GM12878 (cell line): ENCODE results near the gene SLC27A5. TPM values are rescaled to one million over a fixed set of nuclear protein-coding genes. Genes with fewer than 3 reads are reported as not detected.

Experiments used
- ATAC-seq: fragments of 200-7000 bp; cut with Tn5 transposase; 3 replicates; pipeline ENCODE4 v1.9.1; 2020; ENCODE audit warnings: mild to moderate bottlenecking, moderate library complexity
- BruUV-seq: library from RNA; stranded (reverse); fragments of 400-500 nt; replicated peaks from 2 replicates; lab custom pipeline; 2021; lab: Mats Ljungman, UMichigan
- CTCF ChIA-PET: fragments of 300-600 bp; sonication (Branson Sonifier 250); formaldehyde crosslinking; extraction: SDS; loops from one replicate; lab custom pipeline; 2021; ENCODE audit warnings: inconsistent platforms; lab: Yijun Ruan, JAX
- POLR2A ChIA-PET: fragments of 350-600 bp; formaldehyde crosslinking; extraction: SDS; loops from one replicate; lab custom pipeline; 2021; ENCODE audit warnings: inconsistent platforms; lab: Charles Lee
- RAD21 ChIA-PET: fragments of 300-600 bp; sonication (Branson Sonifier 250); formaldehyde crosslinking; loops from one replicate; lab custom pipeline; 2023; ENCODE audit warnings: antibody characterized with exemption; ENCODE audit not compliant: unreplicated experiment; lab: Charles Lee
- SMC1A ChIA-PET: fragments of 300-600 bp; sonication (Branson Sonifier 250); formaldehyde crosslinking; loops from one replicate; lab custom pipeline; 2023; ENCODE audit not compliant: unreplicated experiment, uncharacterized antibody; lab: Charles Lee
- DNase-seq: peaks from one replicate; pipeline ENCODE4 v3.0.0-alpha.2; 2011; ENCODE audit warnings: low read depth, low spot score
- FAIRE-seq: peaks from 3 replicates; lab custom pipeline; 2011; peaks lifted over from hg19 to GRCh38; lab: Jason Lieb, UNC
- H2AFZ ChIP-seq: 2 replicates; pipeline ENCODE4 v1.6.0; 2011; ENCODE audit warnings: low read depth, low read length, control low read depth; ENCODE audit not compliant: control insufficient read depth
- H3K27ac ChIP-seq: 2 replicates; pipeline ENCODE4 v1.5.1; 2011; ENCODE audit warnings: control low read depth; ENCODE audit not compliant: control insufficient read depth, insufficient read depth
- H3K27me3 ChIP-seq, 2 experiments: replicated peaks in 1 of 2; 2 replicates each; pipeline versions ENCODE4 v1.6.0 to v1.6.1; 2011; ENCODE audit warnings: low read length in 1 of 2; ENCODE audit not compliant: control insufficient read depth in 2 of 2, insufficient read depth in 2 of 2
- H3K36me3 ChIP-seq, 2 experiments: 2 replicates each; pipeline ENCODE4 v1.5.1; 2011; ENCODE audit warnings: low read length in 1 of 2; ENCODE audit not compliant: control insufficient read depth in 2 of 2, insufficient read depth in 2 of 2
- H3K4me1 ChIP-seq: 2 replicates; pipeline ENCODE4 v1.6.1; 2011; ENCODE audit warnings: mild to moderate bottlenecking, low read length, moderate library complexity, mixed read lengths; ENCODE audit not compliant: control insufficient read depth, insufficient read depth
- H3K4me2 ChIP-seq: 2 replicates; pipeline ENCODE4 v1.6.0; 2011; ENCODE audit warnings: control low read depth; ENCODE audit not compliant: control insufficient read depth, insufficient read depth
- H3K4me3 ChIP-seq: fragments of 200-600 bp; sonication (generic); 2 replicates; pipeline ENCODE4 v1.5.1; 2016
- H3K79me2 ChIP-seq: 2 replicates; pipeline ENCODE4 v1.6.0; 2011; ENCODE audit warnings: low read length; ENCODE audit not compliant: control insufficient read depth, insufficient read depth
- H3K9ac ChIP-seq: 2 replicates; pipeline ENCODE4 v1.8.0; 2011; ENCODE audit warnings: low read length, control low read depth, mixed read lengths; ENCODE audit not compliant: control insufficient read depth, insufficient read depth
- H3K9me3 ChIP-seq: replicated peaks from 3 replicates; pipeline ENCODE4 v1.5.1; 2011; ENCODE audit warnings: mild to moderate bottlenecking, low read length; ENCODE audit not compliant: control insufficient read depth, insufficient read depth
- H4K20me1 ChIP-seq: 2 replicates; pipeline ENCODE4 v1.6.0; 2011; ENCODE audit not compliant: control insufficient read depth, insufficient read depth
- ASH2L ChIP-seq: fragments of 300-600, 200-600 bp; sonication (generic); IDR thresholded peaks from 2 replicates; pipeline ENCODE4 v1.6.1; 2017; ENCODE audit warnings: low read depth, mild to moderate bottlenecking, borderline replicate concordance
- BMI1 ChIP-seq: fragments of 450-650 bp; IDR thresholded peaks from 2 replicates; pipeline ENCODE4 v1.6.1; 2016; ENCODE audit warnings: mild to moderate bottlenecking, moderate library complexity, borderline replicate concordance
- CHD2 ChIP-seq: IDR thresholded peaks from 2 replicates; pipeline ENCODE4 v1.6.1; 2011; ENCODE audit warnings: low read depth, low read length, improper control_type of control experiment, borderline replicate concordance
- ELK1 ChIP-seq: IDR thresholded peaks from 2 replicates; pipeline ENCODE4 v1.6.1; 2012; ENCODE audit warnings: low read depth, low read length, improper control_type of control experiment
- FOXM1 ChIP-seq: IDR thresholded peaks from 2 replicates; pipeline ENCODE4 v1.6.1; 2012; ENCODE audit warnings: low read depth, mild to moderate bottlenecking, inconsistent platforms, low read length, moderate library complexity
- GABPA ChIP-seq: IDR thresholded peaks from 2 replicates; pipeline ENCODE4 v1.6.1; 2014; ENCODE audit warnings: antibody characterized with exemption, low read depth, mild to moderate bottlenecking, inconsistent platforms
- IKZF1 ChIP-seq: fragments of 450-650 bp; conservative IDR thresholded peaks from 2 replicates; pipeline ENCODE4 v1.6.1; 2017; ENCODE audit warnings: antibody characterized with exemption, mild to moderate bottlenecking
- NBN ChIP-seq: fragments of 450-650 bp; IDR thresholded peaks from 2 replicates; pipeline ENCODE4 v1.6.1; 2016
- NFYB ChIP-seq: IDR thresholded peaks from 2 replicates; pipeline ENCODE4 v1.6.1; 2011; ENCODE audit warnings: low read depth, mild to moderate bottlenecking, low read length, improper control_type of control experiment, moderate library complexity; ENCODE audit not compliant: insufficient read depth
- NRF1 ChIP-seq: conservative IDR thresholded peaks from 2 replicates; pipeline ENCODE4 v1.6.1; 2011; ENCODE audit warnings: mild to moderate bottlenecking, low read depth, low read length, improper control_type of control experiment
- POU2F2 ChIP-seq: IDR thresholded peaks from 3 replicates; pipeline ENCODE4 v1.6.1; 2011; ENCODE audit warnings: low read depth, mild to moderate bottlenecking, low read length, borderline replicate concordance
- RCOR1 ChIP-seq: conservative IDR thresholded peaks from 2 replicates; pipeline ENCODE4 v1.6.1; 2012; ENCODE audit warnings: low read depth, low read length, improper control_type of control experiment
- RFX5 ChIP-seq: IDR thresholded peaks from 2 replicates; pipeline ENCODE4 v1.6.1; 2011; ENCODE audit warnings: low read depth, low read length, improper control_type of control experiment
- SIX5 ChIP-seq: IDR thresholded peaks from 2 replicates; pipeline ENCODE4 v1.6.1; 2011; ENCODE audit warnings: mild to moderate bottlenecking, low read depth, low read length, moderate library complexity; ENCODE audit not compliant: severe bottlenecking
- SMARCA5 ChIP-seq: fragments of 450-650 bp; IDR thresholded peaks from 2 replicates; pipeline ENCODE4 v1.6.1; 2017; ENCODE audit warnings: mild to moderate bottlenecking
- SP1 ChIP-seq: IDR thresholded peaks from one replicate; pipeline ENCODE4 v1.6.1; 2011; ENCODE audit warnings: low read depth, low read length
- SPI1 ChIP-seq: IDR thresholded peaks from 2 replicates; pipeline ENCODE4 v1.6.1; 2011; ENCODE audit warnings: low read depth, mild to moderate bottlenecking, low read length, moderate library complexity, borderline replicate concordance; ENCODE audit not compliant: insufficient read depth
- SRF ChIP-seq, 2 experiments: IDR thresholded peaks; 2 replicates each; pipeline ENCODE4 v1.6.1; 2011; ENCODE audit warnings: low read depth in 2 of 2, low read length in 2 of 2, mild to moderate bottlenecking in 1 of 2, moderate library complexity in 1 of 2
- STAT1 ChIP-seq: fragments of 450-650 bp; conservative IDR thresholded peaks from 2 replicates; pipeline ENCODE4 v1.6.1; 2014; ENCODE audit warnings: antibody characterized with exemption, mild to moderate bottlenecking
- TCF12 ChIP-seq: IDR thresholded peaks from 2 replicates; pipeline ENCODE4 v1.6.1; 2011; ENCODE audit warnings: low read depth, mild to moderate bottlenecking, low read length
- TCF7 ChIP-seq: IDR thresholded peaks from 2 replicates; pipeline ENCODE4 v1.6.1; 2014; ENCODE audit warnings: antibody characterized with exemption, borderline replicate concordance
- YY1 ChIP-seq: IDR thresholded peaks from 2 replicates; pipeline ENCODE4 v1.6.1; 2011; ENCODE audit warnings: low read depth, mild to moderate bottlenecking, low read length
- ZNF274 ChIP-seq: IDR thresholded peaks from one replicate; pipeline ENCODE4 v1.8.0; 2011; ENCODE audit not compliant: insufficient read length, insufficient read depth
- ZSCAN29 ChIP-seq: fragments of 450-650 bp; IDR thresholded peaks from 2 replicates; pipeline ENCODE4 v1.6.1; 2017; ENCODE audit warnings: mild to moderate bottlenecking, moderate library complexity
- WGBS: methylation state at CpG from one replicate; pipeline ENCODE4 v1.1.6; 2016; ENCODE audit warnings: low lambda C conversion rate; ENCODE audit not compliant: insufficient replicate concordance, insufficient coverage; ENCODE audit errors: missing lambda C conversion rate; 5-methylcytosine and 5-hydroxymethylcytosine counted together
- in situ Hi-C: fragments of 300-500 bp; cut with MboI; formaldehyde crosslinking; loops from 9 replicates; pipeline ENCODE4 v1.14.3; 2018; ENCODE audit warnings: mixed read lengths
- intact Hi-C: fragments of 100-400 bp; cut with micrococcal nuclease; formaldehyde crosslinking; loops from one replicate; pipeline ENCODE4 v1.14.2; 2022; ENCODE audit not compliant: unreplicated experiment
- polyA plus RNA-seq, 11 experiments: library from polyadenylated mRNA; depleted of rRNA in 4 of 11; unstranded in 6 of 11; stranded (reverse) in 5 of 11; fragments of >200 nt; fragmentation: Nextera tagmentation in 4 of 11; fragmentation: Illumina TruSeq in 1 of 11; extraction: Ambion mirVana in 4 of 11; extraction: Trizol in 1 of 11; gene quantifications; 1 replicate in 1 of 11; 2 replicates in 10 of 11; pipeline versions ENCODE4 v1.2.1 to v1.2.3, GENCODE V29; 2011 to 2016; ENCODE audit warnings: inconsistent platforms in 2 of 11, missing spikeins in 2 of 11, low read depth in 1 of 11
- total RNA-seq, 4 experiments: library from RNA; depleted of rRNA in 3 of 4; stranded (reverse); fragments of >200 nt in 3 of 4; fragmentation: Illumina TruSeq in 1 of 4; extraction: Trizol in 1 of 4; gene quantifications; 2 replicates each; pipeline versions ENCODE4 v1.2.1 to v1.2.3, GENCODE V29; 2013 to 2021
- TF ChIP-seq, protein P1 (sequence below): IDR thresholded peaks from 2 replicates; pipeline ENCODE4 v1.6.1; 2012; ENCODE audit warnings: low read depth, low read length, improper control_type of control experiment

SLC27A5 gene
- total and polyA plus RNA-seq, 10 of the 15 experiments (the other 5 are each of a cell fraction or from before 2014, with no cell fraction given) = 21.2 to 127 (median 31.8) TPM

DNA sequence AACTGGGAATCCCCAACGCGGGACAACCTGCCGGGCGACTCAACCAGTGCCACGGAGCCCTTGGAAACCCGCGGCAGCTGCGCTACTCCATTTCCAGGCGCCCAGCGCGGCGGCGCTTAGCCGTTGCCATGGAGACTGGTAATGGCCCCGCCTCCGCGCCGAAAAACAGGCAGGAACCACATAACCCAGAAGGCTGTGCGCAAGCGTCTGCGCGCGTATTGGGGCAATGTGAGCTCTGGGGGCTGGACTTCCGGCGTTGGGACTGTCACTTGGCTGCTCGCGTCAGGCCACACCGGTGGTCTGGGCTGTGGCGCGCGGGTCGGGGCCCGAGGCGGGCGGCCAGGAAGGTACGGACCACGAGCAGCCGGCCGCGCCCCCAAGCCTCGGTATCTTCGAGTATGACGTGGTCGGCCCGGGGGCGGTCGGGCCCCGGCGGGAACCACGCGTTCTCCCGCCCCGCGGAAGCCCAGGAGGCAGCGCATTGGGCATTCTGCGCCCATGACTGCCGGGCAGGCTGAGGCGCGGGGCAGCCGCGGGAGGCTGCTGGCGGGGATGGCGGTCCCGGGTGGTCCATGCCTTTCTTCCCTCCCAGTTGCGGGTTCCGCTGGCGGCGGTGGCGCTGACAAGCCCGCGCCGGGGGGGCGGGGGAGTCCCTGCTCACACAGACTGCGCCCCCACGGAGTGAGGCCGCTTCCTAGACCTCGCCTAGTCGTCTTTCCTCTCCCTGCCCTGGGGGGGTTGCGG lies 60.3 kb downstream of the SLC27A5 start, which contains the start of gene ZNF324B:
Gene ZNF324B, plus strand, starts transcription at position 265 of the 744 bp plus-strand sequence. CDS start 2,080 bp downstream, outside the sequence.
- BruUV-seq = no TSS peak
- intact Hi-C loops (no loop called here), in situ Hi-C loops (no loop called here)
- ChIA-PET SMC1A (interaction anchor here (1.0 to 1.3 kb wide), 6 partner anchors 10 to 151 kb away, joined by 3 to 5 read pairs (median 3); partner anchors contain the start of gene ZNF132), RAD21 (interaction anchor here (0.6 to 1.2 kb wide), 6 partner anchors 12 to 207 kb away, joined by 3 to 4 read pairs (median 3); partner anchors contain the start of genes ZNF132 and ZNF497), CTCF (interaction anchor here (0.7 to 1.1 kb wide), 2 partner anchors 43 to 233 kb away, joined by 3 read pairs; partner anchors contain the start of gene ZNF584), POLR2A (interaction anchor here (0.6 to 1.5 kb wide), 9 partner anchors 9 to 93 kb away, joined by 3 to 7 read pairs (median 3); partner anchors contain the start of genes ZNF132, ZNF324 and ZNF584)
- peaks cover 0 to 1% of the 10 kb centered on the region in 2 experiments; a peak in 1 of 4 replicates for H3K36me3 ChIP-seq
- H3K4me3 ChIP-seq = peak within 1 kb of the TSS; percentile 82
- peak within 1 kb of the TSS; percentile 94 for H2AFZ ChIP-seq
- FAIRE-seq (peak; percentile 89), DNase-seq (peak; percentile 71), ATAC-seq (peak; percentile 99)
- WGBS = under 1% methylated on average over 76 of the region's 79 CpGs
- H3K4me1 ChIP-seq = peaks cover 4% of the 10 kb centered on the region; the same call in 1 of the 2 replicates
- no peaks in the 10 kb centered on the region; the same call in 1 of the 2 replicates for H3K79me2 ChIP-seq
- no peaks in the 10 kb centered on the region for H4K20me1 ChIP-seq
- peaks cover 11% of the 10 kb centered on the region; the same call in 2 of the 3 replicates for H3K9me3 ChIP-seq
- H3K4me2 ChIP-seq = peak within 1 kb of the TSS; percentile 100
- H3K27me3 ChIP-seq = no peaks in the 10 kb centered on the region
- peak within 1 kb of the TSS; percentile 55 for H3K9ac ChIP-seq
- peak within 1 kb of the TSS; percentile 22; the same call in 1 of the 2 replicates for H3K27ac ChIP-seq
- TF ChIP-seq RFX5 = no peak
- TF ChIP-seq IKZF1 = peak; percentile 91
- TF ChIP-seq CHD2 = peak; percentile 84
- TF ChIP-seq ZNF274 = no peak
- TF ChIP-seq NBN = no peak
- TF ChIP-seq ASH2L = no peak
- TF ChIP-seq SMARCA5 = no peak
- TF ChIP-seq ELK1 = peak; percentile 28; the same call in 1 of the 2 replicates
- peak; percentile 79 for TF ChIP-seq NFYB
- no peak for TF ChIP-seq FOXM1
- peak; percentile 52 for TF ChIP-seq NRF1
- TF ChIP-seq, protein P1, sequence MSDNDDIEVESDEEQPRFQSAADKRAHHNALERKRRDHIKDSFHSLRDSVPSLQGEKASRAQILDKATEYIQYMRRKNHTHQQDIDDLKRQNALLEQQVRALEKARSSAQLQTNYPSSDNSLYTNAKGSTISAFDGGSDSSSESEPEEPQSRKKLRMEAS = 0 out of 2 replicates have a peak, but pooled peaks have one; percentile 47
- TF ChIP-seq TCF7 = no peak
- TF ChIP-seq BMI1 = peak; percentile 99
- TF ChIP-seq RCOR1 = no peak
- 0 out of 2 replicates have a peak, but pooled peaks have one; percentile 4 for TF ChIP-seq TCF12
- peak; percentile 94 for TF ChIP-seq SIX5
- peak; percentile 37; the same call in 1 of the 3 replicates for TF ChIP-seq POU2F2
- peak; percentile 82 for TF ChIP-seq SP1
- peak; percentile 96 for TF ChIP-seq GABPA
- TF ChIP-seq SRF (IDR thresholded peaks at IDR 0.05; ENCODE audit: low read depth in 2 of 2, low read length in 2 of 2) = peak in 1 of 2 experiments; percentile 51; a peak in 1 of 4 replicates
- no peak for TF ChIP-seq ZSCAN29
- TF ChIP-seq SPI1 = no peak
- no peak for TF ChIP-seq STAT1
- peak; percentile 86 for TF ChIP-seq YY1
